Activated CD4-positive, alpha-beta T cell treated with anti-CD3 and anti-CD28 coated beads, Interleukin-2, amount 50 U/mL, for 24 hours (primary cell): ENCODE data around the gene AGBL4.

Experiments
- DNase-seq, 2 donors: peaks; one replicate each; pipeline ENCODE4 v3.0.0-alpha.2; 2020; ENCODE audit warnings: low read depth in 1 of 2, low spot score in 1 of 2

AGBL4 gene

GRCh38 chr1:49197081-49197480, 826.7 kb downstream of the AGBL4 start:
- no peak for DNase-seq

- DNase-seq = no peak
Observed at GRCh38 chr1:49190138-49190537, 833.6 kb downstream of the AGBL4 start.

GRCh38 chr1:49187056-49187455, 836.7 kb downstream of the AGBL4 start:
- no peak for DNase-seq

- DNase-seq = no peak
Observed at GRCh38 chr1:49185450-49185980, 838.2 kb downstream of the AGBL4 start.

- DNase-seq = no peak
Observed at GRCh38 chr1:49183489-49183888, 840.3 kb downstream of the AGBL4 start.

GRCh38 chr1:49181033-49181432, 842.7 kb downstream of the AGBL4 start:
- no peak for DNase-seq

- no peak for DNase-seq
Observed at GRCh38 chr1:49171941-49172593, 851.7 kb downstream of the AGBL4 start.

GRCh38 chr1:49166031-49166430, 857.7 kb downstream of the AGBL4 start:
- no peak for DNase-seq

GRCh38 chr1:49163031-49163430, 860.7 kb downstream of the AGBL4 start:
- DNase-seq = no peak

- no peak for DNase-seq
Observed at GRCh38 chr1:49160677-49161076, 863.1 kb downstream of the AGBL4 start.

- DNase-seq = no peak
Observed at GRCh38 chr1:49136738-49137251, 887.0 kb downstream of the AGBL4 start.

GRCh38 chr1:49125746-49126145, 898.0 kb downstream of the AGBL4 start:
- DNase-seq = no peak

GRCh38 chr1:49111931-49112330, 911.8 kb downstream of the AGBL4 start:
- DNase-seq = no peak

- DNase-seq = no peak
Observed at GRCh38 chr1:49106445-49106844, 917.3 kb downstream of the AGBL4 start.

GRCh38 chr1:49104575-49104974, 919.2 kb downstream of the AGBL4 start:
- DNase-seq = no peak

GRCh38 chr1:49102752-49103151, 921.0 kb downstream of the AGBL4 start:
- DNase-seq = no peak

- DNase-seq = no peak
Observed at GRCh38 chr1:49098866-49099265, 924.9 kb downstream of the AGBL4 start.

GRCh38 chr1:49086327-49086726, 937.4 kb downstream of the AGBL4 start:
- no peak for DNase-seq

- no peak for DNase-seq
Observed at GRCh38 chr1:49085079-49085478, 938.7 kb downstream of the AGBL4 start.

- DNase-seq = no peak
Observed at GRCh38 chr1:49060766-49061165, 963.0 kb downstream of the AGBL4 start.

- DNase-seq = no peak
Observed at GRCh38 chr1:49059087-49059486, 964.7 kb downstream of the AGBL4 start.

GRCh38 chr1:49052102-49052501, 971.7 kb downstream of the AGBL4 start:
- no peak for DNase-seq

GRCh38 chr1:49051647-49052046, 972.1 kb downstream of the AGBL4 start:
- DNase-seq = no peak
